H1 (cell line): Measurements from ENCODE around the gene SLC17A8. TPM values are rescaled to one million over a fixed set of nuclear protein-coding genes. Genes with fewer than 3 reads are reported as not detected.

Experiments used
- CTCF ChIA-PET: fragments of 300-600 bp; sonication (Branson Sonifier 250); formaldehyde crosslinking; loops from one replicate; lab custom pipeline; 2021; ENCODE audit not compliant: partially characterized antibody; lab: Charles Lee
- POLR2A ChIA-PET: fragments of 300-600 bp; sonication (Branson Sonifier 250); formaldehyde crosslinking; loops from one replicate; lab custom pipeline; 2021; ENCODE audit warnings: inconsistent platforms; ENCODE audit not compliant: partially characterized antibody; lab: Charles Lee
- DNase-seq, 2 experiments: peaks; one replicate each; pipeline versions ENCODE4 v3.0.0 to v3.0.0-alpha.2; 2010 to 2022; ENCODE audit warnings: low spot score in 2 of 2, low read depth in 1 of 2, mixed read lengths in 1 of 2
- FAIRE-seq: peaks from 2 replicates; lab custom pipeline; 2011; peaks lifted over from hg19 to GRCh38; lab: Jason Lieb, UNC
- H2AFZ ChIP-seq: 2 replicates; pipeline ENCODE4 v1.8.1; 2012; ENCODE audit warnings: low read length, inconsistent platforms
- H2AK5ac ChIP-seq: 2 replicates; pipeline ENCODE4 v1.6.1; 2013; ENCODE audit warnings: low read depth, low read length
- H2BK120ac ChIP-seq: replicated peaks from 2 replicates; pipeline ENCODE3; 2013; ENCODE audit warnings: low read depth, low read length, inconsistent platforms
- H2BK12ac ChIP-seq: 2 replicates; pipeline ENCODE4 v1.6.1; 2013; ENCODE audit warnings: low read depth, low read length
- H2BK15ac ChIP-seq: 2 replicates; pipeline ENCODE4 v1.6.1; 2013; ENCODE audit warnings: low read length
- H2BK20ac ChIP-seq: 2 replicates; pipeline ENCODE4 v1.6.1; 2013; ENCODE audit warnings: low read length
- H2BK5ac ChIP-seq: 2 replicates; pipeline ENCODE4 v1.6.1; 2013; ENCODE audit warnings: low read depth, low read length
- H3K14ac ChIP-seq: 2 replicates; pipeline ENCODE4 v1.6.1; 2013; ENCODE audit warnings: inconsistent platforms; ENCODE audit not compliant: insufficient read length
- H3K18ac ChIP-seq: 2 replicates; pipeline ENCODE4 v1.6.1; 2013; ENCODE audit warnings: low read length; ENCODE audit errors: extremely low read depth
- H3K23ac ChIP-seq: 2 replicates; pipeline ENCODE4 v1.6.1; 2013; ENCODE audit warnings: inconsistent platforms; ENCODE audit not compliant: insufficient read length
- H3K23me2 ChIP-seq: 2 replicates; pipeline ENCODE4 v1.6.1; 2013; ENCODE audit warnings: low read depth, low read length
- H3K27ac ChIP-seq: 2 replicates; pipeline ENCODE4 v1.6.1; 2011; ENCODE audit warnings: low read depth, low read length, inconsistent platforms
- H3K27me3 ChIP-seq, 4 experiments: replicated peaks in 1 of 4; 1 replicate in 1 of 4; 2 replicates in 3 of 4; pipeline versions ENCODE4 v1.6.1 to v1.8.1; 2011 to 2013; ENCODE audit warnings: low read length in 3 of 4, mild to moderate bottlenecking in 3 of 4, inconsistent platforms in 2 of 4, mixed read lengths in 2 of 4, moderate library complexity in 1 of 4; ENCODE audit not compliant: control insufficient read depth in 3 of 4, insufficient read depth in 3 of 4; ENCODE audit errors: extremely low read depth in 1 of 4
- H3K36me3 ChIP-seq, 4 experiments: 2 replicates each; pipeline versions ENCODE4 v1.6.1 to v1.8.1; 2011 to 2013; ENCODE audit warnings: mild to moderate bottlenecking in 4 of 4, low read length in 3 of 4, moderate library complexity in 2 of 4, control low read depth in 1 of 4, inconsistent platforms in 1 of 4; ENCODE audit not compliant: insufficient read depth in 4 of 4, control insufficient read depth in 2 of 4
- H3K4ac ChIP-seq: replicated peaks from 2 replicates; pipeline ENCODE3; 2013; ENCODE audit warnings: low read length, low read depth, mixed read lengths, inconsistent platforms; ENCODE audit not compliant: insufficient read length
- H3K4me1 ChIP-seq, 4 experiments: replicated peaks in 1 of 4; 1 replicate in 1 of 4; 2 replicates in 3 of 4; pipeline versions ENCODE4 v1.6.1 to v1.8.1; 2011 to 2013; ENCODE audit warnings: low read length in 3 of 4, inconsistent platforms in 2 of 4, mixed read lengths in 1 of 4; ENCODE audit not compliant: insufficient read depth in 4 of 4, control insufficient read depth in 3 of 4
- H3K4me2 ChIP-seq, 2 experiments: 2 replicates each; pipeline versions ENCODE4 v1.6.1 to v1.8.1; 2011 to 2013; ENCODE audit warnings: low read depth in 2 of 2, low read length in 2 of 2, control low read depth in 1 of 2, inconsistent platforms in 1 of 2, mild to moderate bottlenecking in 1 of 2; ENCODE audit not compliant: insufficient read depth in 1 of 2
- H3K4me3 ChIP-seq, 4 experiments: fragments of 200-600, 300-600 bp in 1 of 4; sonication (generic), shearing (Covaris generic), sonication (Bioruptor Twin) in 1 of 4; 2 replicates each; pipeline versions ENCODE4 v1.5.1 to v1.8.1; 2011 to 2016; ENCODE audit warnings: low read length in 4 of 4, low read depth in 3 of 4, control low read depth in 2 of 4, inconsistent platforms in 2 of 4, mild to moderate bottlenecking in 2 of 4, mixed read lengths in 1 of 4, moderate library complexity in 1 of 4; ENCODE audit not compliant: insufficient read depth in 2 of 4; ENCODE audit errors: extremely low read depth in 1 of 4
- H3K56ac ChIP-seq: replicated peaks from 2 replicates; pipeline ENCODE3; 2013; ENCODE audit warnings: low read depth, mild to moderate bottlenecking, mixed read lengths, low read length, inconsistent platforms; ENCODE audit not compliant: insufficient read length
- H3K79me1 ChIP-seq: 2 replicates; pipeline ENCODE4 v1.6.1; 2013; ENCODE audit warnings: low read depth, low read length, control low read depth
- H3K79me2 ChIP-seq, 2 experiments: 2 replicates each; pipeline versions ENCODE4 v1.6.1 to v1.8.1; 2012 to 2013; ENCODE audit warnings: low read length in 2 of 2, mild to moderate bottlenecking in 2 of 2, inconsistent platforms in 1 of 2; ENCODE audit not compliant: insufficient read depth in 2 of 2, control insufficient read depth in 1 of 2
- H3K9ac ChIP-seq, 4 experiments: replicated peaks in 1 of 4; 1 replicate in 1 of 4; 2 replicates in 3 of 4; pipeline versions ENCODE4 v1.6.1 to v1.8.1; 2011 to 2013; ENCODE audit warnings: low read depth in 3 of 4, low read length in 3 of 4, control low read depth in 2 of 4, mild to moderate bottlenecking in 2 of 4, moderate library complexity in 2 of 4, inconsistent platforms in 1 of 4; ENCODE audit errors: extremely low read depth in 1 of 4
- H3K9me3 ChIP-seq, 2 experiments: 2 replicates each; pipeline versions ENCODE4 v1.6.1 to v1.8.1; 2012 to 2013; ENCODE audit warnings: mild to moderate bottlenecking in 2 of 2, moderate library complexity in 2 of 2, control low read depth in 1 of 2, inconsistent platforms in 1 of 2, low read depth in 1 of 2, low read length in 1 of 2, mixed read lengths in 1 of 2; ENCODE audit not compliant: insufficient read depth in 2 of 2
- H4K20me1 ChIP-seq, 2 experiments: replicated peaks in 1 of 2; 2 replicates each; pipeline versions ENCODE3 to v1.8.1; 2011 to 2013; ENCODE audit warnings: inconsistent platforms in 2 of 2, low read length in 2 of 2, mild to moderate bottlenecking in 1 of 2; ENCODE audit not compliant: insufficient read depth in 2 of 2, control insufficient read depth in 1 of 2
- H4K5ac ChIP-seq: 2 replicates; pipeline ENCODE4 v1.6.1; 2013; ENCODE audit warnings: low read length, low read depth, mixed read lengths, inconsistent platforms; ENCODE audit not compliant: insufficient read length
- H4K8ac ChIP-seq: 2 replicates; pipeline ENCODE4 v1.8.0; 2013; ENCODE audit warnings: mild to moderate bottlenecking, moderate library complexity, low read length, inconsistent platforms; ENCODE audit not compliant: insufficient read depth; ENCODE audit errors: extremely low read depth
- H4K91ac ChIP-seq: replicated peaks from 2 replicates; pipeline ENCODE3; 2013; ENCODE audit warnings: low read length, mixed read lengths, inconsistent platforms; ENCODE audit not compliant: insufficient read length
- ASH2L ChIP-seq: fragments of 200-600, 300-600 bp; sonication (generic); IDR thresholded peaks from one replicate; pipeline ENCODE4 v1.7.1; 2017; ENCODE audit warnings: low read length
- ATF2 ChIP-seq: IDR thresholded peaks from 2 replicates; pipeline ENCODE4 v1.6.1; 2012; ENCODE audit warnings: low read length, inconsistent platforms
- BACH1 ChIP-seq: IDR thresholded peaks from 2 replicates; pipeline ENCODE4 v1.6.1; 2012; ENCODE audit warnings: low read length, improper control_type of control experiment
- CBX5 ChIP-seq: fragments of 300-800, 300-1000 bp; sonication (generic); IDR thresholded peaks from 2 replicates; pipeline ENCODE4 v1.7.1; 2016; ENCODE audit warnings: antibody characterized with exemption, low read length, low read depth
- CREB1 ChIP-seq: IDR thresholded peaks from 2 replicates; pipeline ENCODE4 v1.6.1; 2012; ENCODE audit warnings: inconsistent platforms
- EGR1 ChIP-seq: IDR thresholded peaks from 2 replicates; pipeline ENCODE4 v1.6.1; 2011; ENCODE audit warnings: low read depth, low read length, borderline replicate concordance
- KDM5A ChIP-seq: fragments of 200-600 bp; IDR thresholded peaks from 2 replicates; pipeline ENCODE4 v1.7.1; 2012; ENCODE audit warnings: mild to moderate bottlenecking, low read length, inconsistent platforms, mixed read lengths
- NANOG ChIP-seq: IDR thresholded peaks from 2 replicates; pipeline ENCODE4 v1.6.1; 2011; ENCODE audit warnings: low read length, low read depth, mild to moderate bottlenecking, inconsistent platforms; ENCODE audit not compliant: insufficient read depth, poor library complexity, severe bottlenecking
- RXRA ChIP-seq: IDR thresholded peaks from 2 replicates; pipeline ENCODE4 v1.6.1; 2011; ENCODE audit warnings: low read depth, mild to moderate bottlenecking, low read length, moderate library complexity; ENCODE audit not compliant: insufficient read depth
- SAP30 ChIP-seq: fragments of 300-600 bp; sonication (generic); IDR thresholded peaks from 2 replicates; pipeline ENCODE4 v1.7.1; 2012; ENCODE audit warnings: low read length, moderate library complexity, mild to moderate bottlenecking, inconsistent platforms; ENCODE audit not compliant: insufficient read depth, insufficient replicate concordance
- TCF12 ChIP-seq: IDR thresholded peaks from 2 replicates; pipeline ENCODE4 v1.6.1; 2011; ENCODE audit warnings: low read depth, mild to moderate bottlenecking, low read length
- WGBS, 2 experiments: shearing (Covaris generic) in 1 of 2; methylation state at CpG; one replicate each; pipeline versions ENCODE4 v1.1.6 to v1.1.7; 2013 to 2015; ENCODE audit warnings: low lambda C conversion rate in 2 of 2, mixed read lengths in 2 of 2, inconsistent platforms in 1 of 2, low coverage in 1 of 2, missing lambda C conversion rate in 1 of 2; ENCODE audit not compliant: insufficient replicate concordance in 2 of 2, insufficient coverage in 1 of 2, insufficient read length in 1 of 2; ENCODE audit errors: extremely low coverage in 1 of 2, missing lambda C conversion rate in 1 of 2; 5-methylcytosine and 5-hydroxymethylcytosine counted together
- polyA plus RNA-seq, 7 experiments: library from polyadenylated mRNA; depleted of rRNA in 3 of 7; stranded (reverse) in 5 of 7; unstranded in 2 of 7; fragments of >200 nt in 5 of 7; fragments of 200-250 nt in 2 of 7; gene quantifications; 1 replicate in 5 of 7; 2 replicates in 1 of 7; 4 replicates in 1 of 7; pipeline versions ENCODE4 v1.2.1 to v1.2.3, GENCODE V29; 2011 to 2013; ENCODE audit warnings: missing spikeins in 2 of 7, mixed read lengths in 2 of 7
- total RNA-seq: library from RNA; stranded (reverse); fragmentation: NEBNext Ultra II Directional; extraction: Animal tissue kit (Norgen Biotek cat#: 25700); gene quantifications from 2 replicates; pipeline ENCODE4 v1.2.1, GENCODE V29; 2021
- TF ChIP-seq, protein P1 (sequence below): IDR thresholded peaks from 2 replicates; pipeline ENCODE4 v1.6.1; 2012; ENCODE audit warnings: inconsistent platforms

SLC17A8 gene
- total and polyA plus RNA-seq, 2 of the 8 experiments (the other 6 are each of a cell fraction or from before 2014, with no cell fraction given), result 0.14 to 0.30 TPM

- no peaks in the 10 kb centered on the region for H3K23me2 ChIP-seq
- H2AK5ac ChIP-seq, result no peak overlapping the region
- no peaks in the 10 kb centered on the region for H3K79me2 ChIP-seq
- no peaks in the 10 kb centered on the region for H3K27me3 ChIP-seq
- peaks cover 5 to 36% (median 12%) of the 10 kb centered on the region in 4 experiments; a peak in 7 of 8 replicates for H3K36me3 ChIP-seq
- no peak overlapping the region for H3K27ac ChIP-seq
- no peak overlapping the region for H3K4me2 ChIP-seq
- H3K18ac ChIP-seq, result no peak overlapping the region
- H2BK20ac ChIP-seq, result no peak overlapping the region
- no peak overlapping the region for H2BK120ac ChIP-seq
- H3K14ac ChIP-seq, result no peak overlapping the region
- H3K23ac ChIP-seq, result no peak overlapping the region
- H4K8ac ChIP-seq, result no peak overlapping the region
- POLR2A ChIA-PET, result interaction anchor here (0.7 kb wide), 1 partner anchor 1462 kb away, joined by 3 read pairs; no protein-coding TSS in a partner anchor
- H2BK15ac ChIP-seq, result no peak overlapping the region
- no peaks in the 10 kb centered on the region for H3K4me1 ChIP-seq
- no peak for DNase-seq
- no peak overlapping the region for H3K56ac ChIP-seq
- H4K5ac ChIP-seq, result no peak overlapping the region
- H3K9ac ChIP-seq, result no peak overlapping the region
- CTCF ChIA-PET, result interaction anchor here (0.6 to 2.2 kb wide), 5 partner anchors 12 to 266 kb away, joined by 3 to 5 read pairs (median 3); no protein-coding TSS in a partner anchor
- no peak overlapping the region for H4K91ac ChIP-seq
- no peak overlapping the region for H2BK12ac ChIP-seq
- 100% methylated on average over 2 of the region's 2 CpGs; no CpG with 5 or more reads in 1 of the 2 experiments for WGBS, 2 experiments
- no peak for FAIRE-seq
- no peak overlapping the region for H3K4ac ChIP-seq
- no peaks in the 10 kb centered on the region for H3K79me1 ChIP-seq
- no peaks in the 10 kb centered on the region for H4K20me1 ChIP-seq
- H3K9me3 ChIP-seq, result no peaks in the 10 kb centered on the region
- no peak overlapping the region for H2AFZ ChIP-seq
- H2BK5ac ChIP-seq, result no peak overlapping the region
- H3K4me3 ChIP-seq, result no peak overlapping the region
- TF ChIP-seq ASH2L (no peak), CREB1 (no peak), CBX5 (no peak), TCF12 (no peak), RXRA (no peak), ATF2 (no peak), BACH1 (no peak), KDM5A (no peak), SAP30 (no peak), NANOG (no peak), EGR1 (no peak)
- TF ChIP-seq, protein P1, sequence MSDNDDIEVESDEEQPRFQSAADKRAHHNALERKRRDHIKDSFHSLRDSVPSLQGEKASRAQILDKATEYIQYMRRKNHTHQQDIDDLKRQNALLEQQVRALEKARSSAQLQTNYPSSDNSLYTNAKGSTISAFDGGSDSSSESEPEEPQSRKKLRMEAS, result no peak
Measured at GRCh38 chr12:100332852-100333251, 24.0 kb upstream of the SLC17A8 start.
